Loucy (cell line): ENCODE data around the gene BRIP1.

Source experiments
- H2AFZ ChIP-seq: fragments of 200-600 bp; sonication (generic); 2 replicates; pipeline ENCODE4 v1.6.0; 2016; ENCODE audit warnings: antibody characterized with exemption, mild to moderate bottlenecking, low read length, moderate library complexity
- H3F3A ChIP-seq: fragments of 200-600 bp; 2 replicates; pipeline ENCODE4 v1.6.0; 2016; ENCODE audit warnings: antibody characterized with exemption, low read depth, mild to moderate bottlenecking
- H3K27me3 ChIP-seq: fragments of 200-600 bp; sonication (generic); 2 replicates; pipeline ENCODE4 v1.6.1; 2014; ENCODE audit warnings: low read length, mild to moderate bottlenecking; ENCODE audit not compliant: insufficient read depth, poor library complexity, severe bottlenecking
- H3K36me3 ChIP-seq: fragments of 200-600 bp; sonication (generic); 2 replicates; pipeline ENCODE4 v1.6.1; 2016; ENCODE audit warnings: low read length; ENCODE audit not compliant: insufficient read depth
- H3K4me1 ChIP-seq: fragments of 200-600 bp; sonication (generic); 2 replicates; pipeline ENCODE4 v1.5.1; 2014; ENCODE audit warnings: low read length, mild to moderate bottlenecking; ENCODE audit not compliant: insufficient read depth, poor library complexity, severe bottlenecking
- H3K4me2 ChIP-seq: fragments of 200-600 bp; sonication (generic); 2 replicates; pipeline ENCODE4 v1.6.0; 2014; ENCODE audit warnings: antibody characterized with exemption, low read length, low read depth, mild to moderate bottlenecking; ENCODE audit not compliant: poor library complexity, severe bottlenecking
- H3K4me3 ChIP-seq: fragments of 200-600 bp; sonication (generic); 2 replicates; pipeline ENCODE4 v1.5.1; 2014; ENCODE audit warnings: low read length, mild to moderate bottlenecking, mixed read lengths; ENCODE audit not compliant: poor library complexity, severe bottlenecking
- H3K79me2 ChIP-seq: fragments of 200-600 bp; sonication (generic); 2 replicates; pipeline ENCODE4 v1.6.1; 2014; ENCODE audit warnings: low read length; ENCODE audit not compliant: insufficient read depth
- H3K9ac ChIP-seq: fragments of 200-600 bp; sonication (generic); 2 replicates; pipeline ENCODE4 v1.6.0; 2014; ENCODE audit warnings: mild to moderate bottlenecking, low read depth, low read length, moderate library complexity; ENCODE audit not compliant: poor library complexity, severe bottlenecking
- H3K9me2 ChIP-seq: fragments of 200-600 bp; sonication (generic); replicated peaks from 2 replicates; pipeline ENCODE4 v1.6.1; 2016; ENCODE audit warnings: low read depth, low read length, mixed read lengths
- H3K9me3 ChIP-seq: fragments of 200-600 bp; sonication (generic); 2 replicates; pipeline ENCODE4 v1.6.1; 2014; ENCODE audit warnings: mild to moderate bottlenecking, antibody characterized with exemption, low read length, low read depth; ENCODE audit not compliant: insufficient read depth
- H4K20me1 ChIP-seq: fragments of 200-600 bp; sonication (generic); 2 replicates; pipeline ENCODE4 v1.6.0; 2014; ENCODE audit warnings: antibody characterized with exemption, low read length, mild to moderate bottlenecking; ENCODE audit not compliant: insufficient read depth, poor library complexity, severe bottlenecking
- EZH2phosphoT487 ChIP-seq: fragments of 200-600 bp; IDR thresholded peaks from 2 replicates; pipeline ENCODE4 v1.6.1; 2018; ENCODE audit warnings: antibody characterized with exemption, mild to moderate bottlenecking, moderate library complexity, borderline replicate concordance
- TF ChIP-seq, protein P1 (sequence below): fragments of 200-600 bp; sonication (generic); conservative IDR thresholded peaks from 2 replicates; pipeline ENCODE4 v1.5.1; 2014; ENCODE audit warnings: mild to moderate bottlenecking, antibody characterized with exemption, low read length

BRIP1 gene

DNA sequence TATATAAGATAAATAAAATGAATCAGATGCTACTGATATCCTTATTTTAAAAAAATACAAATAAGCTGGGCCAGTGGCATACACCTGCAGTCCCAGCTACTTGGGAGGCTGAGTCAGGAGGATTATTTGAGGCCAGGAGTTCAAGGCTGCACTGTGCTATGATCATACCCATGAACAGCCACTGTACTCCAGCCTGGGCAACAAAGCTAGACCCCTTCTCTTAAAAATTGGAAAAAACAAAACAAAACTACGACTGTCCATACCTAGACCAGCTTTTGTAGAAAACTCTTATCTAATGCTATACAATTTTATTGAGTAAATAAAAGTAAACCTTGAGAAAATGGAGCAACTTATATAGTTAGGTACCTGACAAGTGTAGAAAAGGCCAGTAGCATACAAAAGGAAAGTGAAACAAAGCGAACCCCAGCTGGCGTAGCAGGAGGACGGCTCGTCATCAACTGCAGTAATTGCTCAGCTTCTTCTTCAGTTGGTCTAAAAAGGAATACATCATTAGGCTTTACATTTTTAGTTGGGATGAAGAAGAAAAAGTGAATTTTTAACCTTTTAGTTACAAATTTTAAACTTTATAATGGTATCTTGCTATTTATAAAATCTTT lies 40.9 kb upstream of the BRIP1 start:
- TF ChIP-seq, protein P1, sequence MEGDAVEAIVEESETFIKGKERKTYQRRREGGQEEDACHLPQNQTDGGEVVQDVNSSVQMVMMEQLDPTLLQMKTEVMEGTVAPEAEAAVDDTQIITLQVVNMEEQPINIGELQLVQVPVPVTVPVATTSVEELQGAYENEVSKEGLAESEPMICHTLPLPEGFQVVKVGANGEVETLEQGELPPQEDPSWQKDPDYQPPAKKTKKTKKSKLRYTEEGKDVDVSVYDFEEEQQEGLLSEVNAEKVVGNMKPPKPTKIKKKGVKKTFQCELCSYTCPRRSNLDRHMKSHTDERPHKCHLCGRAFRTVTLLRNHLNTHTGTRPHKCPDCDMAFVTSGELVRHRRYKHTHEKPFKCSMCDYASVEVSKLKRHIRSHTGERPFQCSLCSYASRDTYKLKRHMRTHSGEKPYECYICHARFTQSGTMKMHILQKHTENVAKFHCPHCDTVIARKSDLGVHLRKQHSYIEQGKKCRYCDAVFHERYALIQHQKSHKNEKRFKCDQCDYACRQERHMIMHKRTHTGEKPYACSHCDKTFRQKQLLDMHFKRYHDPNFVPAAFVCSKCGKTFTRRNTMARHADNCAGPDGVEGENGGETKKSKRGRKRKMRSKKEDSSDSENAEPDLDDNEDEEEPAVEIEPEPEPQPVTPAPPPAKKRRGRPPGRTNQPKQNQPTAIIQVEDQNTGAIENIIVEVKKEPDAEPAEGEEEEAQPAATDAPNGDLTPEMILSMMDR: no peak
- no peak for TF ChIP-seq EZH2phosphoT487
- H3K27me3 ChIP-seq: no peaks in the 10 kb centered on the region

DNA sequence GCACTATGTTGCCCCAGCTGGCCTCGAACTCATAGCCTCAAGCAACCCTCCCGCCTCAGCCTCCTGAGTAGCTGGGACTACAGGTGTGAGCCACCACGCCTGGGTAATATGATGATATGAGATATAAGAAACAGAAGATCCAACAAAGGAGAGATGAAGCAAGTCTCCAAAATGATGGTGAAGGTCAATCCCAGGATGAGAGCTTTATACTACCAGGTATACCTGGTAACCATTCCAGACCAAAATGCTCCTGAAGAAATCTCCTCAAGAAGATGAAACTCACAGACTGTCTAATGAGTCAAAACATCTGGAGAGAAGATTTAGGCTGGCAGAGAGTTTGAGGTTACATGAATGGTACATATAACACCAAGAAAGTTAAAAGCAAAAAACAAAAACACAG lies 39.9 kb upstream of the BRIP1 start:
- H3K4me2 ChIP-seq: no peak overlapping the region
- TF ChIP-seq, protein P1: no peak
- TF ChIP-seq EZH2phosphoT487: no peak
- no peaks in the 10 kb centered on the region for H3K27me3 ChIP-seq
- H3K4me3 ChIP-seq: no peak overlapping the region
- H3K79me2 ChIP-seq: no peaks in the 10 kb centered on the region
- H4K20me1 ChIP-seq: no peaks in the 10 kb centered on the region
- H3K36me3 ChIP-seq: peaks cover 61% of the 10 kb centered on the region; the same call in 1 of the 2 replicates
- H3K4me1 ChIP-seq: no peaks in the 10 kb centered on the region
- H2AFZ ChIP-seq: no peak overlapping the region
- no peaks in the 10 kb centered on the region for H3F3A ChIP-seq
- no peaks in the 10 kb centered on the region for H3K9me2 ChIP-seq
- no peak overlapping the region for H3K9ac ChIP-seq
- H3K9me3 ChIP-seq: no peaks in the 10 kb centered on the region

More for the DNA sequence above, 40.9 kb upstream of the BRIP1 start:
- Histone ChIP-seq H3K4me2 (no peak overlapping the region), H3K36me3 (peaks cover 67% of the 10 kb centered on the region; the same call in 1 of the 2 replicates), H3K9me2 (no peaks in the 10 kb centered on the region), H3K79me2 (no peaks in the 10 kb centered on the region), H3F3A (no peaks in the 10 kb centered on the region), H3K9me3 (no peaks in the 10 kb centered on the region), H2AFZ (no peak overlapping the region), H3K9ac (no peak overlapping the region), H3K4me3 (no peak overlapping the region), H3K4me1 (no peaks in the 10 kb centered on the region), H4K20me1 (no peaks in the 10 kb centered on the region)

GRCh38 chr17:61897548-61898180 lies 34.3 kb upstream of the BRIP1 start:
- Histone ChIP-seq H4K20me1 (no peaks in the 10 kb centered on the region), H3K9me3 (no peaks in the 10 kb centered on the region), H3K9me2 (no peaks in the 10 kb centered on the region), H3K4me1 (no peaks in the 10 kb centered on the region), H3F3A (no peaks in the 10 kb centered on the region), H3K79me2 (no peaks in the 10 kb centered on the region), H3K36me3 (peaks cover 38% of the 10 kb centered on the region; the same call in 1 of the 2 replicates), H3K4me2 (no peak overlapping the region), H2AFZ (no peak overlapping the region), H3K27me3 (no peaks in the 10 kb centered on the region), H3K9ac (no peak overlapping the region), H3K4me3 (no peak overlapping the region)
- TF ChIP-seq EZH2phosphoT487: no peak
- TF ChIP-seq, protein P1: no peak
